ENCODE results near the gene MEP1A. TPM values are rescaled to one million over a fixed set of nuclear protein-coding genes. Genes with fewer than 3 reads are reported as not detected.
"Not testable (repeated sequence)": the region's sequence is repeated elsewhere in the genome, so short reads cannot be mapped to it uniquely, and the experiment has no call there.

Gene MEP1A
- total RNA-seq, 2 experiments from 2014 or later = not detected

DNA sequence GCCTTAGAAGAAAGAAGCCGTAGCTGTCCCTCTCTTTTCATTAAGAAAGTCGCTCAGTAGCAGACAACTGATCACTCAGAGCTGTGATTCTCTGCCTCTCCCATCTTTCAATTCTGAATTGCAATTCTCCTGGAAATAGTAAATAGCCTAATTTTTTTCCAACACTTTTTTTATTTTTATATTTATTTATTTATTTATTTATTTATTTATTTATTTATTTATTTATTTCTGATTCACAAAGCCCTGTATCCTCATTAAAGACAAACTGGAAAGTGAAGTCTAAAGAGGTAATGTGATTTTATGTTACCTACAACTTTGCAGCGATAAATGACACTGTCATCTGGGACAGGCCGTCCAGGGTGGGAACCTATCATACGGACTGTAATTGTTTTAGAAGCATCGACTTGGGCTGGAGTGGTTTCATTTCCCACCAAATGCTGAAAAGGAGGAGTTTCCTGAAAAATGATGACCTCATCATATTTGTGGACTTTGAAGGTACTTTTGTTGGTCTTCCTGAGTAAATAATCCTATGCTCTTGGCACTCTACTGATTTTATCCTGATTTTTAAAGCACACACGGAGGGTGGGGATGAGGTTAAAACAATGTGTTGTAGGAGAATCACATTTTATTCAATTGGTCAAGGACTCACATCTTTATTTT is 41.2 kb downstream of the MEP1A start:
- ATAC-seq; H3K27me3 Mint-ChIP-seq; CTCF ChIA-PET; H3K4me3 Mint-ChIP-seq; DNase-seq; H3K4me1 Mint-ChIP-seq; H3K9me3 Mint-ChIP-seq (ENCODE audit: low read depth); H3K27ac Mint-ChIP-seq; H3K36me3 Mint-ChIP-seq: not testable (repeated sequence)

- DNase-seq; H3K4me3 Mint-ChIP-seq; H3K9me3 Mint-ChIP-seq (ENCODE audit: low read depth); H3K36me3 Mint-ChIP-seq; ATAC-seq; H3K4me1 Mint-ChIP-seq; H3K27me3 Mint-ChIP-seq; CTCF ChIA-PET; H3K27ac Mint-ChIP-seq: not testable (repeated sequence)
Observed at GRCh38 chr6:46834991-46835390, 41.8 kb downstream of the MEP1A start.

DNA sequence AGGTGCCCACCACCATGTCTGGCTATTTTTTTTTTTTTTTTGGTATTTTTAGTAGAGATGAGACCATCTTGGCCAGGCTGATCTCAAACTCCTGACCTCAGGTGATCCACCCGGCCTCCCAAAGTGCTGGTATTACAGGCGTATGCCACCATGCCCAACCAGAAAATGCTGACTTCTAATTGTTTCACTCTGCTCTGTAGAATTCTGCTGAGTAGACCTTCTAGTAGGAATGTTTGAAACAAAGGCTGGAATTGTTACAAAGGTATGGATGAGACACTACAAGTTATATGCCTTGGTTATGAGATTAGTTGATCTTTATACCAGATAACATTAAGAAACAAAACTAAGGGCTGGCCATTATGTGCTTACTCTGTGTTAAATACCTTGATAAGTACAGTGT is 44.8 kb downstream of the MEP1A start:
- Mint-ChIP-seq H3K36me3 (no peaks in the 10 kb centered on the region), H3K27me3 (no peaks in the 10 kb centered on the region), H3K27ac (no peak overlapping the region), H3K4me3 (no peak overlapping the region), H3K9me3 (ENCODE audit: low read depth) (peaks cover 12% of the 10 kb centered on the region), H3K4me1 (no peaks in the 10 kb centered on the region)
- ATAC-seq (no peak), DNase-seq (no peak)
- CTCF ChIA-PET = no interaction called here

GRCh38 chr6:46842252-46842846 is 49.2 kb downstream of the MEP1A start:
- CTCF ChIA-PET, H3K36me3 Mint-ChIP-seq, H3K4me3 Mint-ChIP-seq, H3K4me1 Mint-ChIP-seq, DNase-seq, ATAC-seq, H3K27me3 Mint-ChIP-seq, H3K27ac Mint-ChIP-seq: not testable (repeated sequence)
- peaks cover 13% of the 10 kb centered on the region for H3K9me3 Mint-ChIP-seq (ENCODE audit: low read depth)

DNA sequence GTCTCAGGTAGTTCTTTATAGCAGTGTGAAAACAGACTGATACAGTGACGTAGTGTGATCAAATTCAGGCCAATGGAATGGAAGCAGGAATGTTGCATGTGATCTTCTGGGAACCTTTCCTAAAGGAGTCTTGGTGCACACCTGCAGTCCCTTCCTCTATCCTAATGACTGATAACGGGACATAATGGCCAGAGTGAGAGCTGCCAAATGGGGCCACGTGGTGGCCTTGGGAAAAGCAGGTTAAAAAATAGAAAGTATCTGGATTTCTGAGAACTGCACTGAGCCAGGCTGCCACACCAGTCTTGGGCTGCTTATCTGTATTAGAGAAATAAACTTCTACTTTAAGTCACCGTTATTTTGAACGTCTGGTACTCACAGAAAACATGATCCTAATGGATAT is 51.9 kb downstream of the MEP1A start:
- no peak overlapping the region for H3K27ac Mint-ChIP-seq
- peaks cover 6% of the 10 kb centered on the region for H3K4me1 Mint-ChIP-seq
- H3K27me3 Mint-ChIP-seq = peaks cover 21% of the 10 kb centered on the region
- no peak overlapping the region for H3K4me3 Mint-ChIP-seq
- CTCF ChIA-PET = no interaction called here
- no peaks in the 10 kb centered on the region for H3K36me3 Mint-ChIP-seq
- peaks cover 13% of the 10 kb centered on the region for H3K9me3 Mint-ChIP-seq (ENCODE audit: low read depth)
- DNase-seq (no peak), ATAC-seq (no peak)

DNA sequence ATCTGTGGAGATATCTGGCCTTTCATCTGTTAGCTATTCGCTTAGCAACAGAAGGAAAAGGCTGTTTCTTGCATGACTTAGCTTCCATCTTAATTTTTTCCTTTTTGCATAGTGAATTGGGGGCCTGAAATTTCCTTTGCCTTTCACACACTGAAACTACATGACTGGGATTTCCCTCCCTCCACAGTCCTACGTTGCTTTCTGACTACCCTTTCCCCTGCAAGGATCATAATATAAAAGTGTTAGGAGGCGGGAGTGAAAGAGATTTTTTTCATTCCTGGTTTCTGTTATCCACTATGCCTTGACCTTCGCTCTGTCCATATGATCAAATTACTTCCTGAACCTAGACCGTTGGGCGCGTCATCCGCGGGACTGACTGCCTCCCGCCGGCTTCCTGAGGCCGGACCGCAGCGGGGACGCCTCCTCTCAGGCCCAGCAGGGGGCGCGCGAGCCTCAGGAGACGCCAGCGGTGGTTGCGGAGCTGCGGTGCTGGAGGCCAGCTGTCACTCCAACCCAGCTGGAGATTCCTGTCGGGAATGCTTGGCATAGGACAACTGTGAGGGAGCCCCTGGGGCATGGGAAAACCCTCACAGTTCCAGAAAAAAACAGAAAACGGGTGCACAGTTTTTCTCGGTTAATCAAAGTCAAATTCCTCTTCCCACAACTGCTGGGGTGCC is 55.6 kb downstream of the MEP1A start:
- Mint-ChIP-seq H3K27ac (no peak overlapping the region), H3K27me3 (peaks cover 33% of the 10 kb centered on the region), H3K36me3 (no peaks in the 10 kb centered on the region), H3K9me3 (ENCODE audit: low read depth) (no peaks in the 10 kb centered on the region), H3K4me1 (peaks cover 6% of the 10 kb centered on the region), H3K4me3 (peak overlapping the region; percentile 41)
- ATAC-seq (peak; percentile 86), DNase-seq (peak; percentile 72)
- CTCF ChIA-PET = interaction anchor here (0.6 to 1.5 kb wide), 11 partner anchors 7 to 462 kb away, joined by 3 to 6 read pairs (median 3); partner anchors contain the start of gene TNFRSF21

DNA sequence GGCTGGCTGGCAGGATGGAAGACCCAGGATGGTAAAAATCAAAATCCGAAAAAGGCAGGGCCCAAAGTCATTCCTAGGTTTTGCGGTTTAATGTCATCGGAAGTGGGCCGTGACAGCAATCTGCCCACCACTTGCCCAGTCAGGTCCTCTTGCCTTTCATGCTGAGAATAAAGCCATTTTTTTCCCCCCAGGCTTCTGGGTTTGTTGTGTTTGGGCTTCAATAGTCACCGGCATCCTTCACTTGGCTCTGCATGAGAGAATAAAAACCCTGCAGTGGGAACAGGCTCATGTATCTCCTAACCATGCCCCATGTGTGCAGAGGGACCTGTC is 56.1 kb downstream of the MEP1A start:
- Mint-ChIP-seq H3K36me3 (no peaks in the 10 kb centered on the region), H3K9me3 (ENCODE audit: low read depth) (no peaks in the 10 kb centered on the region), H3K27me3 (peaks cover 33% of the 10 kb centered on the region), H3K4me1 (peaks cover 6% of the 10 kb centered on the region), H3K4me3 (no peak overlapping the region), H3K27ac (no peak overlapping the region)
- DNase-seq (no peak), ATAC-seq (no peak)
- CTCF ChIA-PET = interaction anchor here (0.6 to 1.4 kb wide), 8 partner anchors 11 to 248 kb away, joined by 3 to 6 read pairs (median 3); no protein-coding TSS in a partner anchor

DNA sequence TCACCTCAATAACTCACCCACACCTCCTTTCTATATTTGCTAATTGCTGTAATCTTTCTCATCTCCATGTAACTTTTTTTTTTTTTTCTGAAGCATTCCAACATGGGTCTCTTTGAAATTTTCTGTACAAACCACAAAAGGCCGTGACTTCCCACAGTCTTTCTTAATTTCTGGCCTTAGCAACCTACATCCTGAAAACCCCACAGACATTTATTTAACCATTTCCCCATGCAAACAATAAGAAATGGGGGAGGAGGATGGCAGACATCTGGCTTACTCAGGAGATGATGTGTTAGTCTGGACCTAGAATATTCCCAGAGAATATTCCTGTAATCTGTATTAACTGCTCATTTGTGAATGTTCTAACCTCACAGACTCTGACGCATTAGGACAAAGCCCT is 57.6 kb downstream of the MEP1A start:
- CTCF ChIA-PET = no interaction called here
- Mint-ChIP-seq H3K9me3 (ENCODE audit: low read depth) (no peaks in the 10 kb centered on the region), H3K27ac (no peak overlapping the region), H3K4me1 (peaks cover 6% of the 10 kb centered on the region), H3K36me3 (no peaks in the 10 kb centered on the region), H3K4me3 (no peak overlapping the region), H3K27me3 (peaks cover 33% of the 10 kb centered on the region)
- ATAC-seq (no peak), DNase-seq (no peak)

DNA sequence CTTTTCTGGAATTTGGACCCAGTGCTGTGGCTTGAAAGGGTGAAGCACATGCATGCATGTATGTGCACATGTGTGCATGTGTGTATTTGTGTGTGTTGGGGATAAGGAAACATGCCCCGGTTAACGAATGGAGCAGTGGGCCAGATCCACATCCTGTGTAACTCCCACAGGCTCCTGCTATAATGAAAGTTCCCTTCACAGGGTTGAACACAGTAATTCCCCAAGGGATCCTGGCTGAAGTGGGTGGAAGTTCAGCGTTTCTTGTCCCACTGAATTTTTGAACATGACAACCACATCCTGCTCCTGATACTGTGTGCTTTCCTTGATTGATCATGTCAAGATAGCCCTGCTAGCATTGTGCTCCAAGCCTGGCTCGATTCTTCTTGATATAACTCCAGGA is 58.4 kb downstream of the MEP1A start:
- not testable (repeated sequence) for H3K9me3 Mint-ChIP-seq (ENCODE audit: low read depth)

DNA sequence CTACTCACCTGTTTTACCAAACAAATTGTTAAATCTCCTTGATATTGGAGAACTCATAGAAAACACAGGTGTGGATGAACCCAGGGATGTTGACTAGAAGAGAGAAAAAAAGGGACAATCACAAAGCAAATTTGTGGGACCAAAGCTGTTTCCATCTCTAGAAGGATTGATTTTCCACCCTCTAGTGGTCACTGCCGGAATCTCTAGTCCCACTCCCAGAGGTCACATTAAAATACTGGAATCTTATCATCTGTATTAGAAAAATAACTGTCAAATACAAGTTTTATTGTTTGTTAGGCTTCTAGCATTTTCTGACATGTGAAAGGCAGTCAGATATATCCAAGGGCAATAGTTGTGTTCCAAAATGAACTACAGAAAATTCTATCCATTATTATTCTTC is 62.8 kb downstream of the MEP1A start:
- ATAC-seq; DNase-seq; H3K9me3 Mint-ChIP-seq (ENCODE audit: low read depth); H3K36me3 Mint-ChIP-seq; H3K27me3 Mint-ChIP-seq; H3K27ac Mint-ChIP-seq; H3K4me1 Mint-ChIP-seq; H3K4me3 Mint-ChIP-seq: not testable (repeated sequence)
- CTCF ChIA-PET = interaction anchor here (1.7 kb wide), 1 partner anchor 8 kb away, joined by 4 read pairs; no protein-coding TSS in a partner anchor

More for the DNA sequence above, 58.4 kb downstream of the MEP1A start:
- H3K4me3 Mint-ChIP-seq, H3K27ac Mint-ChIP-seq, H3K4me1 Mint-ChIP-seq, H3K36me3 Mint-ChIP-seq, CTCF ChIA-PET, ATAC-seq, DNase-seq: not testable (repeated sequence)
- H3K27me3 Mint-ChIP-seq = peaks cover 33% of the 10 kb centered on the region

DNA sequence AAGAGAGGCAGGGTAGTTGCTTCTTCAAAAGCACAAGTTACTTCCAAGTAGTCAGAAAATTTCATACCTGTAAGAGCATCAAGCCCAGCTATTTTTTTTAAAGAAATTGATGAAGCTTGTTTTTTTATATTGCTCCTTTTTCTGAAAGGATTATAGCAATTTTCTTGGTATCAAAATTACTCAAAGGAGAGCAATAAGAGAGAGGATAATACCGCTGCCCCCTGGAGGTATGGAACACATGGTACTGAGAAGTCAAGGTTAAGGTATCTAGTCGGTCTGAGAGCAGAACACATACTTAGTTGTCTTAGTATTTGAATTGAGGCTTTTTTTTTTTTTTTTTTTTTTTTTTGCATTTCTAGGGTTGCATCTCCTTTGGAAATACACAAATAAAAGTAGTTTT is 69.2 kb downstream of the MEP1A start:
- Mint-ChIP-seq H3K4me1 (no peaks in the 10 kb centered on the region), H3K4me3 (no peak overlapping the region), H3K27ac (no peak overlapping the region), H3K9me3 (ENCODE audit: low read depth) (no peaks in the 10 kb centered on the region), H3K36me3 (no peaks in the 10 kb centered on the region), H3K27me3 (peaks cover 4% of the 10 kb centered on the region)
- ATAC-seq = no peak
- CTCF ChIA-PET = interaction anchor here (1.2 kb wide), 1 partner anchor 9 kb away, joined by 3 read pairs; no protein-coding TSS in a partner anchor
- no peak for DNase-seq

- DNase-seq = no peak
- no peak for ATAC-seq
- H3K9me3 Mint-ChIP-seq (ENCODE audit: low read depth) = no peaks in the 10 kb centered on the region
- no peak overlapping the region for H3K4me3 Mint-ChIP-seq
- no peak overlapping the region for H3K27ac Mint-ChIP-seq
- H3K36me3 Mint-ChIP-seq = no peaks in the 10 kb centered on the region
- CTCF ChIA-PET = no interaction called here
- H3K4me1 Mint-ChIP-seq = no peaks in the 10 kb centered on the region
- peaks cover 7% of the 10 kb centered on the region for H3K27me3 Mint-ChIP-seq
Observed at GRCh38 chr6:46863791-46864190, 70.6 kb downstream of the MEP1A start.

DNA sequence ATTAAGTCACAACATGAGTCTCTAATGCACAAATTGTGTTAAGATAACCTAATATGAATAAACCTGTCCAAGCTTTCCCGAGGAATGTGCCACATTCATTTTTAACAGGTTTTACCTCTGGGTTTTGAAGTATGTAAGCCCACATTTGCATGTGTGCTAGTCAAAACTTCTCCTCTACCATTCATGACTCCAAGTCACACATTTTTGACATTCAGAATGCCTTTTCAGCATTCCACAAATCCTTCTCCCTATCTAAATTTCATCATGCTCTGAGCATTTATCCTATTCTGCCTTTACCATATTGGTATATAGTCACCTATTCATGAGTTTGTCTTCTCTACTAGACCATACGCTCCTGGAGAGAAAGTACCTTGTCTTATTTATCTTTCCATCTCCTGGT is 72.0 kb downstream of the MEP1A start:
- Mint-ChIP-seq H3K27ac (no peak overlapping the region), H3K27me3 (peaks cover 7% of the 10 kb centered on the region), H3K4me1 (no peaks in the 10 kb centered on the region), H3K4me3 (no peak overlapping the region), H3K36me3 (no peaks in the 10 kb centered on the region), H3K9me3 (ENCODE audit: low read depth) (no peaks in the 10 kb centered on the region)
- CTCF ChIA-PET = no interaction called here
- DNase-seq (no peak), ATAC-seq (no peak)

GRCh38 chr6:46867411-46867810 is 74.2 kb downstream of the MEP1A start:
- ATAC-seq (no peak), DNase-seq (no peak)
- CTCF ChIA-PET = no interaction called here
- no peaks in the 10 kb centered on the region for H3K36me3 Mint-ChIP-seq
- H3K4me1 Mint-ChIP-seq = no peaks in the 10 kb centered on the region
- peaks cover 7% of the 10 kb centered on the region for H3K27me3 Mint-ChIP-seq
- H3K9me3 Mint-ChIP-seq (ENCODE audit: low read depth) = no peaks in the 10 kb centered on the region
- no peak overlapping the region for H3K4me3 Mint-ChIP-seq
- no peak overlapping the region for H3K27ac Mint-ChIP-seq
